K562 (cell line): ENCODE measurements around the gene TBC1D20.

Source experiments
- FIP1L1 ChIP-seq: fragments of 200-400 bp; formaldehyde crosslinking; IDR thresholded peaks from 2 replicates; pipeline ENCODE4 v1.6.1; 2018; ENCODE audit warnings: mild to moderate bottlenecking, low read depth, low read length; ENCODE audit not compliant: poor library complexity, severe bottlenecking
- MBD2 ChIP-seq: sonication (generic); IDR thresholded peaks from 2 replicates; pipeline ENCODE4 v1.6.1; 2016; ENCODE audit warnings: low read depth, borderline replicate concordance
- MYC ChIP-seq, 2 experiments: fragments of 250-450 bp in 1 of 2; sonication (Bioruptor Pico) in 1 of 2; IDR thresholded peaks; 2 replicates each; pipeline versions ENCODE4 v1.5.1 to v1.6.1; 2012 to 2021; ENCODE audit warnings: low read depth in 2 of 2, borderline replicate concordance in 1 of 2, improper control_type of control experiment in 1 of 2, low read length in 1 of 2, mild to moderate bottlenecking in 1 of 2, moderate library complexity in 1 of 2
- TAF7 ChIP-seq: fragments of 450-650 bp; IDR thresholded peaks from 2 replicates; pipeline ENCODE4 v1.6.1; 2016; ENCODE audit warnings: missing genetic modification characterization, missing compliant biosample characterization
- TBP ChIP-seq: optimal IDR thresholded peaks from 2 replicates; pipeline ENCODE3; 2011; ENCODE audit warnings: low read depth, low read length, improper control_type of control experiment
- YY1 ChIP-seq, 3 experiments: IDR thresholded peaks; 2 replicates each; pipeline ENCODE4 v1.6.1; 2011; ENCODE audit warnings: low read length in 2 of 3, mild to moderate bottlenecking in 2 of 3, moderate library complexity in 2 of 3, borderline replicate concordance in 1 of 3, control low read depth in 1 of 3, low read depth in 1 of 3; ENCODE audit not compliant: insufficient read depth in 3 of 3, insufficient replicate concordance in 2 of 3, control insufficient read depth in 1 of 3, insufficient read length in 1 of 3; ENCODE audit errors: extremely low read depth in 1 of 3
- TF ChIP-seq, protein P1 (sequence below), 2 experiments: IDR thresholded peaks; 2 replicates each; pipeline ENCODE4 v1.6.1; 2012; ENCODE audit warnings: improper control_type of control experiment in 2 of 2, low read depth in 2 of 2, low read length in 2 of 2, borderline replicate concordance in 1 of 2
- TF ChIP-seq, protein P2 (sequence below), 2 experiments: fragments of 450-650 bp in 1 of 2; IDR thresholded peaks; 2 replicates each; pipeline ENCODE4 v1.6.1; 2011 to 2017; ENCODE audit warnings: low read depth in 2 of 2, antibody characterized with exemption in 1 of 2, borderline replicate concordance in 1 of 2, low read length in 1 of 2, mild to moderate bottlenecking in 1 of 2, mixed read lengths in 1 of 2; ENCODE audit not compliant: control insufficient read depth in 1 of 2
- TF ChIP-seq, protein P3 (sequence below), 2 experiments: fragments of 450-650 bp; formaldehyde crosslinking in 1 of 2; IDR thresholded peaks; 2 replicates each; pipeline versions ENCODE4 v1.4.0 to v1.6.1; 2014 to 2020; ENCODE audit warnings: mild to moderate bottlenecking in 2 of 2, borderline replicate concordance in 1 of 2, low read depth in 1 of 2

DNA sequence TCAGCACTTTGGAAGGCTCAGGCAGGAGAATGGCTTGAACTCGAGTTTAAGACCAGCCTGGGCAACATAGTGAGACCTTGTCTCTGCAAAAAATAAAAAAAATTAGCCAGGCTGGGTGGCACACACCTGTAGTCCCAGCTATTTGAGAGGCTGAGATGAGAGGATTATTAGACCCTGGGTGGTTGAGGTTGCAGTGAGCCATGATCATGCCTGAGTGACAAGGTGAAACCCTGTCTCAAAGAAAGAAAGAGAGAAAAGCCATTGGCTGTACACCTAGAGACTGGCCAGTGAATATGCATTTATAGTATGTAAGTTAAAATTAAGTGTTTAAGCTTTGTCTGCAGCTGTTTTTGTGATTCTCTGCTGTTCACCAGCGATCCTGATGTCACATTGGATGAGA lies 48.2 kb downstream of the TBC1D20 start:
- TF ChIP-seq FIP1L1 (no peak), TAF7 (no peak), MYC (IDR thresholded peaks at IDR 0.05; ENCODE audit: low read depth, low read length) (no peak), MYC (CRISPR knock-in tag; IDR thresholded peaks at IDR 0.05; ENCODE audit: borderline replicate concordance, low read depth) (no peak), TBP (no peak), MBD2 (no peak), YY1 (IDR thresholded peaks at IDR 0.05; ENCODE audit: borderline replicate concordance in 1 of 3, control insufficient read depth in 1 of 3, extremely low read depth in 1 of 3, insufficient read depth in 3 of 3, insufficient read length in 1 of 3, insufficient replicate concordance in 2 of 3, low read depth in 1 of 3, low read length in 2 of 3) (no peak)
- TF ChIP-seq, protein P1, sequence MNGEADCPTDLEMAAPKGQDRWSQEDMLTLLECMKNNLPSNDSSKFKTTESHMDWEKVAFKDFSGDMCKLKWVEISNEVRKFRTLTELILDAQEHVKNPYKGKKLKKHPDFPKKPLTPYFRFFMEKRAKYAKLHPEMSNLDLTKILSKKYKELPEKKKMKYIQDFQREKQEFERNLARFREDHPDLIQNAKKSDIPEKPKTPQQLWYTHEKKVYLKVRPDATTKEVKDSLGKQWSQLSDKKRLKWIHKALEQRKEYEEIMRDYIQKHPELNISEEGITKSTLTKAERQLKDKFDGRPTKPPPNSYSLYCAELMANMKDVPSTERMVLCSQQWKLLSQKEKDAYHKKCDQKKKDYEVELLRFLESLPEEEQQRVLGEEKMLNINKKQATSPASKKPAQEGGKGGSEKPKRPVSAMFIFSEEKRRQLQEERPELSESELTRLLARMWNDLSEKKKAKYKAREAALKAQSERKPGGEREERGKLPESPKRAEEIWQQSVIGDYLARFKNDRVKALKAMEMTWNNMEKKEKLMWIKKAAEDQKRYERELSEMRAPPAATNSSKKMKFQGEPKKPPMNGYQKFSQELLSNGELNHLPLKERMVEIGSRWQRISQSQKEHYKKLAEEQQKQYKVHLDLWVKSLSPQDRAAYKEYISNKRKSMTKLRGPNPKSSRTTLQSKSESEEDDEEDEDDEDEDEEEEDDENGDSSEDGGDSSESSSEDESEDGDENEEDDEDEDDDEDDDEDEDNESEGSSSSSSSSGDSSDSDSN (IDR thresholded peaks at IDR 0.05; ENCODE audit: borderline replicate concordance in 1 of 2, low read depth in 2 of 2, low read length in 2 of 2), result no peak
- TF ChIP-seq, protein P2, sequence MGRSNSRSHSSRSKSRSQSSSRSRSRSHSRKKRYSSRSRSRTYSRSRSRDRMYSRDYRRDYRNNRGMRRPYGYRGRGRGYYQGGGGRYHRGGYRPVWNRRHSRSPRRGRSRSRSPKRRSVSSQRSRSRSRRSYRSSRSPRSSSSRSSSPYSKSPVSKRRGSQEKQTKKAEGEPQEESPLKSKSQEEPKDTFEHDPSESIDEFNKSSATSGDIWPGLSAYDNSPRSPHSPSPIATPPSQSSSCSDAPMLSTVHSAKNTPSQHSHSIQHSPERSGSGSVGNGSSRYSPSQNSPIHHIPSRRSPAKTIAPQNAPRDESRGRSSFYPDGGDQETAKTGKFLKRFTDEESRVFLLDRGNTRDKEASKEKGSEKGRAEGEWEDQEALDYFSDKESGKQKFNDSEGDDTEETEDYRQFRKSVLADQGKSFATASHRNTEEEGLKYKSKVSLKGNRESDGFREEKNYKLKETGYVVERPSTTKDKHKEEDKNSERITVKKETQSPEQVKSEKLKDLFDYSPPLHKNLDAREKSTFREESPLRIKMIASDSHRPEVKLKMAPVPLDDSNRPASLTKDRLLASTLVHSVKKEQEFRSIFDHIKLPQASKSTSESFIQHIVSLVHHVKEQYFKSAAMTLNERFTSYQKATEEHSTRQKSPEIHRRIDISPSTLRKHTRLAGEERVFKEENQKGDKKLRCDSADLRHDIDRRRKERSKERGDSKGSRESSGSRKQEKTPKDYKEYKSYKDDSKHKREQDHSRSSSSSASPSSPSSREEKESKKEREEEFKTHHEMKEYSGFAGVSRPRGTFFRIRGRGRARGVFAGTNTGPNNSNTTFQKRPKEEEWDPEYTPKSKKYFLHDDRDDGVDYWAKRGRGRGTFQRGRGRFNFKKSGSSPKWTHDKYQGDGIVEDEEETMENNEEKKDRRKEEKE (IDR thresholded peaks at IDR 0.05; ENCODE audit: borderline replicate concordance in 1 of 2, control insufficient read depth in 1 of 2, low read depth in 2 of 2, low read length in 1 of 2), result no peak
- TF ChIP-seq, protein P3, sequence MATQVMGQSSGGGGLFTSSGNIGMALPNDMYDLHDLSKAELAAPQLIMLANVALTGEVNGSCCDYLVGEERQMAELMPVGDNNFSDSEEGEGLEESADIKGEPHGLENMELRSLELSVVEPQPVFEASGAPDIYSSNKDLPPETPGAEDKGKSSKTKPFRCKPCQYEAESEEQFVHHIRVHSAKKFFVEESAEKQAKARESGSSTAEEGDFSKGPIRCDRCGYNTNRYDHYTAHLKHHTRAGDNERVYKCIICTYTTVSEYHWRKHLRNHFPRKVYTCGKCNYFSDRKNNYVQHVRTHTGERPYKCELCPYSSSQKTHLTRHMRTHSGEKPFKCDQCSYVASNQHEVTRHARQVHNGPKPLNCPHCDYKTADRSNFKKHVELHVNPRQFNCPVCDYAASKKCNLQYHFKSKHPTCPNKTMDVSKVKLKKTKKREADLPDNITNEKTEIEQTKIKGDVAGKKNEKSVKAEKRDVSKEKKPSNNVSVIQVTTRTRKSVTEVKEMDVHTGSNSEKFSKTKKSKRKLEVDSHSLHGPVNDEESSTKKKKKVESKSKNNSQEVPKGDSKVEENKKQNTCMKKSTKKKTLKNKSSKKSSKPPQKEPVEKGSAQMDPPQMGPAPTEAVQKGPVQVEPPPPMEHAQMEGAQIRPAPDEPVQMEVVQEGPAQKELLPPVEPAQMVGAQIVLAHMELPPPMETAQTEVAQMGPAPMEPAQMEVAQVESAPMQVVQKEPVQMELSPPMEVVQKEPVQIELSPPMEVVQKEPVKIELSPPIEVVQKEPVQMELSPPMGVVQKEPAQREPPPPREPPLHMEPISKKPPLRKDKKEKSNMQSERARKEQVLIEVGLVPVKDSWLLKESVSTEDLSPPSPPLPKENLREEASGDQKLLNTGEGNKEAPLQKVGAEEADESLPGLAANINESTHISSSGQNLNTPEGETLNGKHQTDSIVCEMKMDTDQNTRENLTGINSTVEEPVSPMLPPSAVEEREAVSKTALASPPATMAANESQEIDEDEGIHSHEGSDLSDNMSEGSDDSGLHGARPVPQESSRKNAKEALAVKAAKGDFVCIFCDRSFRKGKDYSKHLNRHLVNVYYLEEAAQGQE (IDR thresholded peaks at IDR 0.05; ENCODE audit: borderline replicate concordance), result no peak
- TF ChIP-seq, protein P3 (CRISPR knock-in tag; IDR thresholded peaks at IDR 0.05; ENCODE audit: low read depth), result no peak
